NCI-H1048 (cell line): ENCODE measurements around the gene PROSER2.

Experiments
- DNase-seq: peaks from one replicate; lab custom pipeline; 2025; lab: John Stamatoyannopoulos, UW

Gene PROSER2

GRCh38 chr10:11869219-11869618 is 46.1 kb downstream of the PROSER2 start:
- DNase-seq, result no peak

GRCh38 chr10:11869743-11870460 is 46.7 kb downstream of the PROSER2 start:
- DNase-seq, result no peak

GRCh38 chr10:11870461-11870780 is 47.3 kb downstream of the PROSER2 start:
- DNase-seq, result no peak

- no peak for DNase-seq
Measured at GRCh38 chr10:11870900-11871400, 47.8 kb downstream of the PROSER2 start.

- DNase-seq, result no peak
Measured at GRCh38 chr10:11871466-11871865, 48.3 kb downstream of the PROSER2 start.

GRCh38 chr10:11874568-11875493 is 51.7 kb downstream of the PROSER2 start:
- no peak for DNase-seq

GRCh38 chr10:11875494-11876281 is 52.5 kb downstream of the PROSER2 start:
- no peak for DNase-seq

- DNase-seq, result no peak
Measured at GRCh38 chr10:11876324-11876723, 53.2 kb downstream of the PROSER2 start.

GRCh38 chr10:11876805-11877590 is 53.8 kb downstream of the PROSER2 start:
- no peak for DNase-seq

- no peak for DNase-seq
Measured at GRCh38 chr10:11877591-11877905, 54.4 kb downstream of the PROSER2 start.

- no peak for DNase-seq
Measured at GRCh38 chr10:11878776-11879175, 55.6 kb downstream of the PROSER2 start.

- no peak for DNase-seq
Measured at GRCh38 chr10:11879387-11880094, 56.4 kb downstream of the PROSER2 start.

- no peak for DNase-seq
Measured at GRCh38 chr10:11880151-11881029, 57.2 kb downstream of the PROSER2 start.

- no peak for DNase-seq
Measured at GRCh38 chr10:11881030-11881476, 57.9 kb downstream of the PROSER2 start.

- DNase-seq, result no peak
Measured at GRCh38 chr10:11881477-11882417, 58.6 kb downstream of the PROSER2 start.

GRCh38 chr10:11882646-11883375 is 59.7 kb downstream of the PROSER2 start:
- no peak for DNase-seq

- DNase-seq, result no peak
Measured at GRCh38 chr10:11884706-11885423, 61.7 kb downstream of the PROSER2 start.
